Dendritic cell treated with granulocyte-macrophage colony-stimulating factor and Interleukin-4, amounts not matched to agents 40 ng/mL and 50 ng/mL, for 4 days (primary cell): ENCODE measurements around the gene DCDC2C.

Experiments used
- H3K27ac Mint-ChIP-seq: one replicate; pipeline ENCODE4 v1.8.0; 2022; ENCODE audit warnings: mild to moderate bottlenecking, mixed read lengths
- H3K27me3 Mint-ChIP-seq: one replicate; pipeline ENCODE4 v1.8.0; 2022; ENCODE audit warnings: mild to moderate bottlenecking, mixed read lengths
- H3K36me3 Mint-ChIP-seq: one replicate; pipeline ENCODE4 v1.8.0; 2022; ENCODE audit warnings: low read depth, mixed read lengths
- H3K4me1 Mint-ChIP-seq: one replicate; pipeline ENCODE4 v1.8.0; 2022; ENCODE audit warnings: low read depth, mixed read lengths
- H3K4me3 Mint-ChIP-seq: one replicate; pipeline ENCODE4 v1.8.0; 2022; ENCODE audit warnings: mild to moderate bottlenecking, moderate library complexity, mixed read lengths
- H3K9me3 Mint-ChIP-seq: one replicate; pipeline ENCODE4 v1.8.0; 2022; ENCODE audit warnings: mixed read lengths
- intact Hi-C: fragments of 100-400 bp; cut with micrococcal nuclease; formaldehyde crosslinking; loops from one replicate; pipeline ENCODE4 v1.15.0; 2022

DCDC2C gene

DNA sequence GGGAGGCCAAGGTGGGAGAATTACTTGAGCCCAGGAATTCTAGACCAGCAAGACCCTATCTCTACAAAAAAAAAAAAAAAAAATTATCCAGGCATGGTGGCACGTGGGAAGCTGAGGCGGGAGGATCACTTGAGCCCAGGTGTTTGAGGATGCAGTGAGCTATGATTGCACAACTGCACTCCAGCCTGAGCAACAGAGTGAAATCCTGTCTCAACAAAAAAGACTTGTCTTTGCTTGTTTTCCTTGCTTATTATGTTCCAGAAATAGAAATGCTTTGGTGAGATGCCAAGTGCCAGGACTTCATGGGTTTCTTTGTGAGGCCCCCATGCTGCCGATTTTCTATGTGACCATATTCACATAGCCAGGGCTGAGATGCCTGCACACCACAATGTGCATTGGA, 9.0 kb downstream of the DCDC2C start:
- H3K4me1 Mint-ChIP-seq = no peaks in the 10 kb centered on the region
- no peak overlapping the region for H3K4me3 Mint-ChIP-seq
- H3K27ac Mint-ChIP-seq = no peak overlapping the region
- no peaks in the 10 kb centered on the region for H3K9me3 Mint-ChIP-seq
- no peaks in the 10 kb centered on the region for H3K36me3 Mint-ChIP-seq
- no peaks in the 10 kb centered on the region for H3K27me3 Mint-ChIP-seq
- intact Hi-C loops = no loop called here

DNA sequence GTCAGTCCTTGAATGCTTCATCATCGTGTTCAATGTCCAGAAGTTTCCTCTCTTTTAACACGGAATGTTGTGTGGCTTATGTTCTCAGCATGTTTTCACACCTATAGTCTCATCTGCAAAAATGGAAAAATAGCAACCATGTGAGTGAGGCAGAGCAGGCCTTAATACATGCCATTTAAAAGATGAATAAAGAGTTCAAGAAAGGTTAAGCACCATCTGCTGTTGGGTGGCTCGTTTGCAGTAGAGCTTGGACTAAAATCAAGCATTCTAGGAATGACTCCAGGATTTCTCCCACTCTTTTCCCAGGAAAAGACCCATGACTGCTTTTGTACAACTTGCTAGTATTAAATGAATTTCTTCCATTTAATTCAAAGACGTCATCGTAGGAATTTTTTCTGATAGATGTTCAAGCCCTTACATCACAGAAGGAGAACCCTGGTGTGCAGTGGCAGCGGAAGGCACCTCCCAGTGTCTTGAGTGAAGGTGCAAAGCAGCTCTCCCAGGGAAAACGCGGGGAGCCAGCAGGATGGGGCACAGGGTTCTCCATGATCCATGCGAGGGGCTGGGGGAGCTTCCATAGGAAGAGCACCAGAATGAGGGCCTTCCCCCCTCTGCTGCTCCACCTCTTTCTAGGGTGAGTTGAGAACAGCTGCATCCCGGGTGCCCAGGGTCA, 9.6 kb downstream of the DCDC2C start:
- Mint-ChIP-seq H3K9me3 (no peaks in the 10 kb centered on the region), H3K27ac (no peak overlapping the region), H3K36me3 (no peaks in the 10 kb centered on the region), H3K27me3 (no peaks in the 10 kb centered on the region), H3K4me1 (no peaks in the 10 kb centered on the region), H3K4me3 (no peak overlapping the region)
- intact Hi-C loops = no loop called here

DNA sequence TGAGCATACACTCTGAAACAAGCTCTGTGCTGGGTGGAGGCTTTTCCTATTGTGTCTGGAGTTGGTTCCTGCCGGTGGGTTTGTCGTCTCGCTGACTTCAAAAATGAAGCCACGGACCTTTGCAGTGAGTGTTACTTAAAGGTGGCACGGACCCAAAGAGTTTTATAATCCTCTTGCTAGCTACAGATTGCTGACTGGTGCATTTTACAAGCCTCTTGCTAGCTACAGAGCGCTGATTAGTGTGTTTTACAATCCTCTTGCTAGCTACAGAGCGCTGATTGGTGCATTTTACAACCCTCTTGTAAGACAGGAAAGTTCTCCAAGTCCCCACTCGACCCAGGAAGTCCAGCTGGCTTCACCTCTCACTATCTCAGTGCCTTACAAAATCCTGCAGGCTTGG, 15.3 kb downstream of the DCDC2C start:
- Mint-ChIP-seq H3K36me3 (no peaks in the 10 kb centered on the region), H3K4me3 (no peak overlapping the region), H3K9me3 (no peaks in the 10 kb centered on the region), H3K27me3 (no peaks in the 10 kb centered on the region), H3K27ac (no peak overlapping the region), H3K4me1 (no peaks in the 10 kb centered on the region)
- intact Hi-C loops = no loop called here

DNA sequence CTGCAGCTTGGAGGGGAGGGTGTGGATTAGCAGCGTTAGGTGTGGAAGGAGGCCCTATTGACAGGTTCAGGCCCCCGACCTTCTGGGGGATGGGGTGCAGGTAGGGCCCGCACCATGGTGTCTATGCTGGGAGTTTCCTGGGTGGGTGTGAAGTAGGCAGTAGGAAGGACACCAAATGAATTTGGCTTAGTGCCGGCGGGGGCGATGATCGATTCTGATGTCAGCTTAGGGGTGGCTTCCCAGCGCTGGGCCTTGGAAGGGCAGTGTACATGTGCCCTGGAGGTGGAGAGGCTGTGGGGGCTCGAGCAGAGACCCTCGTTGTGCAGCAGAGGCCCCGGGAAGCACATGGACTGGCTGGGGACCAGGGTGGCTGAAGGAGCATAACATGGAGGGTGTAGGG, 21.6 kb downstream of the DCDC2C start:
- Mint-ChIP-seq H3K4me1 (no peaks in the 10 kb centered on the region), H3K4me3 (no peak overlapping the region), H3K27ac (no peak overlapping the region), H3K36me3 (no peaks in the 10 kb centered on the region), H3K9me3 (no peaks in the 10 kb centered on the region), H3K27me3 (no peaks in the 10 kb centered on the region)
- intact Hi-C loops = no loop called here

DNA sequence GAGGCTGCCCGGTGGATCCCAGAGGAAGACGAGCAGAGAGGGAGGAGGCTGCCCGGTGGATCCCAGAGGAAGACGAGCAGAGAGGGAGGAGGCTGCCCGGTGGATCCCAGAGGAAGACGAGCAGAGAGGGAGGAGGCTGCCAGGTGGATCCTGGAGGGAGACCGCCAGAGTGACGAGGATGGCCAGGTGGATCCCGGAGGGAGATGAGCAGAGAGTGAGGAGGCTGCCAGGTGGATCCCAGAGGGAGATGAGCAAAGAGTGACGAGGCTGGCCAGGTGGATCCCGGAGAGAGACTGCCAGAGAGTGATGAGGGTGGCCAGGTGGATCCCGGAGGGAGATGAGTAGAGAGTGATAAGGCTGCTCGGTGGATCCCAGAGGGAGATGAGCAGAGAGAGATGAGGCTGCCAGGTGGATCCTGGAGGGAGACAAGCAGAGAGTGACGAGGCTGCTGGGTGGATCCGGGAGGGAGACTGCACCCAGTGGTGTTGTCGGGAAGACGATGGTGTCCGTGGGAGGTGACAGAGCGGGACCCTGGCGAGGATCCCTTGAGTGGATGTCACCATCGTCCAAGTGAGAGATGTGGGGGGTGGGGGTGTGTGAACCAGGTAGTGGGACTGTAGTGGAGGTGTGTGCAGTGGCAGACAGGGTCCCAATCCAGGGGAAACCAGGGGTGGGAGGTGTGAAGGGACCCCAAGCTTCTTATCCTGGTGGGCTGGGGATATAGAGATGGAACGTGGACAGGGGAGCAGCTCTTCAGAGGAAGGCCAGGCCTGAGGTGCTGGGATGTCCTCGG, 22.3 kb downstream of the DCDC2C start:
- Mint-ChIP-seq H3K27me3 (no peaks in the 10 kb centered on the region), H3K27ac (no peak overlapping the region)

DNA sequence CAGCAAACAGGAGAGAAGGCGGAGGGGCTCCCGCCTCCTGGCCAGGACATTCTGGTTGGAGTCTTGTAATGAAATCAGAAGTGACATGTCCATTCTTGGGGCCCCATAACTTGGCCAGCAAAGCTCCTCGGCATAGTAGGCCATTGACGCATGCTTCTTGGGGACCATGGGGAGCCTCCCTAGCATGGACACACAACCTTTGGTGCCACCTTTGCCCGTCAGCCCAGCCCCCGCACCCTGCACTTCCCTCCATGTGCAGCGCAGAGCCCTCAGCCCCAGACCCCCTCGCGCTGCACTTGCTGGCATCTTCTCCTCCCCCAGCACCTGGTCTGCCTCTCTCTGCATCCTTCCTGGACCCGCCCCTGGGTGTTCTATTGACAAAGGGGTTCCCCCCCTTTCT, 23.1 kb downstream of the DCDC2C start:
- no peaks in the 10 kb centered on the region for H3K27me3 Mint-ChIP-seq
- no peaks in the 10 kb centered on the region for H3K9me3 Mint-ChIP-seq
- intact Hi-C loops = no loop called here
- no peaks in the 10 kb centered on the region for H3K36me3 Mint-ChIP-seq
- H3K4me1 Mint-ChIP-seq = no peaks in the 10 kb centered on the region
- H3K27ac Mint-ChIP-seq = no peak overlapping the region
- H3K4me3 Mint-ChIP-seq = no peak overlapping the region

More for the DNA sequence above, 22.3 kb downstream of the DCDC2C start:
- Mint-ChIP-seq H3K36me3 (no peaks in the 10 kb centered on the region), H3K4me1 (no peaks in the 10 kb centered on the region), H3K4me3 (no peak overlapping the region), H3K9me3 (no peaks in the 10 kb centered on the region)
- intact Hi-C loops = no loop called here

DNA sequence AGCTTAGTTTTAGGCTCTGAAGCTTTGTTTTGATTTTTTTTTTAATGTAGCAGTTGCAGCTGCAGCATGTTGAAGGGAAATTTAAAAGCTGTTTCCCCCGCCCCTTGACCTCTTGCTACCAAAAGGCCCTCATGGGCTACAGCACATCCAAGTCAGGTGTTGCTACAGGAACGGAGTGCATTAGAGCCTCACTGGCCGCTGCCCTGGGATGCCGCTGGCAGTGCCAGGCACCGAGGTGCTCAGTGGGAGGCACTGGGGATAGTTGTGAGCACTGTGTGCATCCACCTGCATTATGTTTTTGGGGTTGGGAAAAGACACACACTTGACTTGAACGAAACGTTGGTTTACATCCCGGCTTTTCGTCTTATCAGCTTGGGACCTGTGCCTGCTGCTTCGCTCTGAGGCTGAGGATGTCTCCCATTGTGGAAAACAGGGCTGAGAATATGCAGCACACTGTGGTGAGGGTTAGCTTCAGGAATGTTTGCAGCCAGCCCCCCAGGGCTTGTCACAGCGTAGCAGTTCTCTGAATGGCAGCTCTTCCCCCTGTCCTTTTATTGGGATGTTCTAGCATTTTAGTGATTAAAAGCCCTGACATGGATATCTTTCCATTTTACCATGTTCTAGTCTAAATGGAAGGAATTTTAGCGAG, 24.1 kb downstream of the DCDC2C start:
- Mint-ChIP-seq H3K27me3 (no peaks in the 10 kb centered on the region), H3K27ac (no peak overlapping the region), H3K9me3 (no peaks in the 10 kb centered on the region), H3K4me1 (no peaks in the 10 kb centered on the region), H3K36me3 (no peaks in the 10 kb centered on the region), H3K4me3 (no peak overlapping the region)
- intact Hi-C loops = loop anchor here (1.0 kb wide), 1 partner anchor 100 kb away; no protein-coding TSS in a partner anchor

DNA sequence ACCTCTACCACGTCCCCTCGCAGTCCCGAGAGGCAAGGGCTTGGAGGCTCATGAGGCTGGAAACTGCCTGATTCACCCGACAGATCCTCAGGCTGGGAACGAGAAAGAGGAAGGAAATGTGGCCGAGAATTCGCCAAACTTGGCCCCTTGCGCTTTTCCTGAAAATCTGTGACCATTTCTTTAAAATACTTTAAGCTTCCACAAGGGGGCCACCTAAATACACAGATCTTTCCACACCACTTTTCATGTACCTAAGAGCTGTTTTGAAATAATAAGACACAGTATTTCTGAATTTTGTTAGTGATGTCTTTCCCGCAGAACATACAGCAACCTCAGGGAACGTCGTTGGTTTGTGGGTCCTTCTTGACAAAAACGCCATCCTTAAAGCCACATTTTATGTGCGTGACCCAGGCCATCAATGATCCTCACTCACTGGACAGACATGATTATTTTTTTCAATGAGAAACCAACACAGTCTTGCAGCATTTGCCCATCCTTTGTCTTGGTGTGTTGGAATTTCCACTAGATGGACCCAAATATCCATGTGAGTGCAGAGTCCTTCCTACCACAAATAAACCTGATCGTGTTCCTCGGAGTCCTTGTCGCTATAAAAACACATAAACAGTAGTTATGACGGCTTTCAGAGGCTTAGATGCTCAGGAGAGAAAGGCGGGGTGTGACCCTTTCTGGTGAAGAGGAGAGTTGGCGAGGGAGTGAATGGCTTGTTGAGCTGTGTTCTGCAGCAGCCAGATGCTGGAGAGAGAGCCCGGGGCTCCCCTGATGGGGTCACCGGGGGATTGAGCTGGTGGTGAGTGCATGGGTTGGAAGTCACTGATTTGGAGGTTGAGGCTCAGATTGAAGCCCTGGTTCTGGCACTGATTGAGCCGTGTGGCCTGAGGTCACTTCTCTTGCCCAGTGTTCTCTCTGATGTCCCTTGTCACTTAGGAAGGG, 25.0 kb downstream of the DCDC2C start:
- Mint-ChIP-seq H3K36me3 (no peaks in the 10 kb centered on the region), H3K4me1 (no peaks in the 10 kb centered on the region), H3K9me3 (no peaks in the 10 kb centered on the region), H3K27me3 (no peaks in the 10 kb centered on the region), H3K4me3 (no peak overlapping the region), H3K27ac (no peak overlapping the region)
- intact Hi-C loops = loop anchor here (1.0 kb wide), 1 partner anchor 99 kb away; no protein-coding TSS in a partner anchor

DNA sequence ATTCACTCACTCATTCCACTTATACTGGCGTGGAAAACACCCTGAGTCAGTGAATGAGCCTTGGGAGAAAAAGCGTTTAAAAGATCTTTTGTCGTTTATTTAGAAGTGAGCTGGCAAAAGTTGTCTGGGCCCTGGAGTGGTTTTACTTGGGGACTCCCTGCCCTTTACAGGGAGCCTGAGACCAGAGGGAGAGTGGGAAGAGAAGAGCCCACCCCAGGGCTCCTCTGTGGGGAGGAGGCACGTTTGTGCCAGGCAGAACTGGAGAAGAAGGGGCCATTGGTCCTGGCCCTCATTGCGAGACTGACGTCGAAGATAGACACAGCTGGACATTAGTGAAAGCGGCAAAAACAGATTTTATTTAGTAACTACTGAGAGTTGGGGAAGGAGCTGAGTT, 25.7 kb downstream of the DCDC2C start:
- H3K27me3 Mint-ChIP-seq = no peaks in the 10 kb centered on the region
- no peak overlapping the region for H3K4me3 Mint-ChIP-seq
- H3K9me3 Mint-ChIP-seq = no peaks in the 10 kb centered on the region
- H3K4me1 Mint-ChIP-seq = no peaks in the 10 kb centered on the region
- H3K27ac Mint-ChIP-seq = no peak overlapping the region
- intact Hi-C loops = no loop called here
- H3K36me3 Mint-ChIP-seq = no peaks in the 10 kb centered on the region

DNA sequence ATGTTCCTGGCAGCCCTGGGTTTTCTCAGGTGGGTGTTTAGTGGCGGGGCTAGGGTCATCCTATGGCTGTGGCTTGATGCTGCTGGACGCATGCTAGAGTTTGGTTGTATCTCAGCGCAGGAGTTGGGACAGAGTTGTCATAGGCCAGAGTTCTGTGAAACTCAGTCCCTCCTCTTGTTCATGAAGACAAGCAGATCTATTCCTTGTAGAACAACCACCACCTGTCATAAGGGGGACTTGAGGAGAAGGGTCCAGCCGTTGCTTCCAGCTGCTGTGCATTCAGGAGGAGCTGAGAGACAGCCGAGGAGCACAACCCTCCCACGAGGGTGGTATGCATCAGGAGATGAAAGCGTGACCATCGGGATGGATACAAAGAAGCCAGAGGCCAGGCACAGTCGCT, 26.4 kb downstream of the DCDC2C start:
- Mint-ChIP-seq H3K4me3 (no peak overlapping the region), H3K27me3 (no peaks in the 10 kb centered on the region), H3K4me1 (no peaks in the 10 kb centered on the region), H3K9me3 (no peaks in the 10 kb centered on the region), H3K36me3 (no peaks in the 10 kb centered on the region), H3K27ac (no peak overlapping the region)
- intact Hi-C loops = no loop called here

DNA sequence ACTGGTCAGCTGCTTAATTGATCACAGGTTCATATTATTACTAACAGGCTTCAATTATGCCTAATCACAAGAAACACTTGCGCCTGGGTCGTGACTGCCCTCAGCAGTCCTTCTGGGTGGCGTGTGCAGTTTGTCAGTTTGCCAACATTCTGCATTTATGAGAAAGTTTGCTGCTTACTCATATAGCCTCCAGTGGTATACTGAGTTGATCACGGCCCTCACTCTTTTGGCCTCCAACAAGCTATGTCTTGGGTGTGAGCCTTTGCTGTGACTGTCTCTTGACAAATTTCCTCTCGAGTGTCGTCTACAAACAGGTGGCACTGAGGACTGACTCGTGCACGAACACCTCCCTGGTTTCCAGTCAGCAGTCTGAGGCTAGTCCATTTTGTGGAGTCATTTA, 27.3 kb downstream of the DCDC2C start:
- Mint-ChIP-seq H3K4me3 (no peak overlapping the region), H3K4me1 (no peaks in the 10 kb centered on the region), H3K27me3 (no peaks in the 10 kb centered on the region), H3K9me3 (no peaks in the 10 kb centered on the region), H3K36me3 (no peaks in the 10 kb centered on the region), H3K27ac (no peak overlapping the region)
- intact Hi-C loops = no loop called here

DNA sequence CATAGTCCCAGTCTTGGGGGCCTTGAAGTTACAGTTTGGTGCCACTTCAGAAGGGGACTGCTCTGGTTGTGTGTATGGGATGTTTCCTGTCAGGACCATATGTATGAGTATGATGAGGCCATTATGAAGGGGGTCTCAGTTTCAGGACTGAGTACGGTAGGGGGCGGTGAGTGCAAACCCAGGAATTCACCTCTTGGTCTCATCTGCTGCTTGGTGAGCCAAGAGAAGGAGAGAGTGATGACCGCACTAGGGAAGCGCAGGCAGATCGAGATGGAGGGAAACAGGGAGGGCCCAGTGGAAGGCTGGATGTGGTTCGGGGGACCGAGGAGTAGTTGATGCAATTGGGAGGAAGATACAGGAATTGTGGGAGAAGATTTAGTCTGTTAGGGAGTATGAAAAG, 28.5 kb downstream of the DCDC2C start:
- H3K27me3 Mint-ChIP-seq = peaks cover 1% of the 10 kb centered on the region

DNA sequence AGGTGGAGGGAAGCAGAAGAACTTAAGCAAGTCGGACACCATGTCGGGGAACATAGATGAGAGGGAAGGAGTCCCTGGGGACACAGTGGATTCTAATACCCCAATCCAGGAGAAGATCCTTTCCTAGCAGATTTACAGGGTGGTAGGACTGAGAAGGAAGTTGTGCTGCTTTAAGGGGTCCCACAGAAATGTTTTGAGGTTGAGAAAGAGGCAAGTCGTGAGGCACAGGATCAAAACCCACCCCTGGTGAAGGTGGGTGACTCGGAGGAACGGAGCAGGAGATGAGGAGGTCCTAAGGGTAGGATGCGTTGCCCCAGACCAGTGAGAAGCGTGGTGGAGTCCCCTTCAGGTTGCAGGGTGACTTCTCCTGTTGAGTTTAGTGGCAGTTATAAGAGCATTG, 32.7 kb downstream of the DCDC2C start:
- Mint-ChIP-seq H3K4me1 (no peaks in the 10 kb centered on the region), H3K27ac (no peak overlapping the region), H3K36me3 (no peaks in the 10 kb centered on the region), H3K9me3 (no peaks in the 10 kb centered on the region), H3K4me3 (no peak overlapping the region), H3K27me3 (peaks cover 1% of the 10 kb centered on the region)
- intact Hi-C loops = no loop called here

More for the DNA sequence above, 28.5 kb downstream of the DCDC2C start:
- intact Hi-C loops = no loop called here
- Mint-ChIP-seq H3K27ac (no peak overlapping the region), H3K9me3 (no peaks in the 10 kb centered on the region), H3K36me3 (no peaks in the 10 kb centered on the region), H3K4me3 (no peak overlapping the region), H3K4me1 (no peaks in the 10 kb centered on the region)
